Bronchial epithelial cell (primary cell): ENCODE results near the gene CEP295NL. TPM values are rescaled to one million over a fixed set of nuclear protein-coding genes. Genes with fewer than 3 reads are reported as not detected.
"Not testable (repeated sequence)": the region's sequence is repeated elsewhere in the genome, so short reads cannot be mapped to it uniquely, and the experiment has no call there.

Source experiments
- DNase-seq: peaks from one replicate; pipeline ENCODE4 v3.0.0-alpha.2; 2010; ENCODE audit warnings: low read depth
- FAIRE-seq: peaks from 2 replicates; lab custom pipeline; 2011; peaks lifted over from hg19 to GRCh38; lab: Jason Lieb, UNC
- H3K27me3 ChIP-seq: 2 replicates; pipeline ENCODE4 v1.5.1; 2011; ENCODE audit warnings: low read length; ENCODE audit not compliant: control insufficient read depth, insufficient read depth
- H3K36me3 ChIP-seq: 2 replicates; pipeline ENCODE4 v1.5.1; 2011; ENCODE audit warnings: low read length; ENCODE audit not compliant: control insufficient read depth, insufficient read depth
- H3K4me3 ChIP-seq: 2 replicates; pipeline ENCODE4 v1.5.1; 2011; ENCODE audit warnings: mild to moderate bottlenecking, low read depth, low read length, control low read depth
- total RNA-seq: library from RNA; depleted of rRNA; stranded (reverse); fragments of >200 nt; gene quantifications from 2 replicates; pipeline ENCODE4 v1.2.1, GENCODE V29; 2014
- TF ChIP-seq, protein P1 (sequence below): IDR thresholded peaks from 2 replicates; pipeline ENCODE4 v1.5.1; 2011; ENCODE audit warnings: mild to moderate bottlenecking, moderate library complexity, low read length, control low read depth, inconsistent platforms; ENCODE audit not compliant: insufficient read depth, severe bottlenecking

The CEP295NL gene
- total RNA-seq, 1 donor from 2014 or later: 0.26 TPM

DNA sequence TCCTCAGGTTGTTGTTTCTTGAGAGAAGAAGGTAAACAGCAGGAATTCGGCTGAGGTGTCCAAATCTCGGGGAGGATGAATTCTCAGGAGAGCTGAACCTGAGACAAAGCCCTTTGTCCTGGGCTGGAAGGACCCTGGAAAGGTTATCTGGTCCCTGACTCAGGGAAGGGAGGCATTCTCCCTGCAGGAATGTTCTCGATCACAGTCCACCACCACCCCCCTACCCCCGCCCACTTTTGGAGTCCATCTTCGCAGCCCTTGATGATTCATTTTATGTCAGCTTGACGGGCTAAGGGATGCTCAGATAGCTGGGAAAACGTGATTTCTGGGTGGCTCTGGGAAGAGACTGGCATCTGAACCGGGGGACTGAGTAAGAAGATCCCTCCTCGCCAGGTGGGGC lies 1.4 kb upstream of the CEP295NL start:
- no peaks in the 10 kb centered on the region for H3K36me3 ChIP-seq
- H3K27me3 ChIP-seq: peaks cover 5% of the 10 kb centered on the region
- DNase-seq: no peak
- H3K4me3 ChIP-seq: no peak overlapping the region
- no peak for FAIRE-seq
- TF ChIP-seq, protein P1, sequence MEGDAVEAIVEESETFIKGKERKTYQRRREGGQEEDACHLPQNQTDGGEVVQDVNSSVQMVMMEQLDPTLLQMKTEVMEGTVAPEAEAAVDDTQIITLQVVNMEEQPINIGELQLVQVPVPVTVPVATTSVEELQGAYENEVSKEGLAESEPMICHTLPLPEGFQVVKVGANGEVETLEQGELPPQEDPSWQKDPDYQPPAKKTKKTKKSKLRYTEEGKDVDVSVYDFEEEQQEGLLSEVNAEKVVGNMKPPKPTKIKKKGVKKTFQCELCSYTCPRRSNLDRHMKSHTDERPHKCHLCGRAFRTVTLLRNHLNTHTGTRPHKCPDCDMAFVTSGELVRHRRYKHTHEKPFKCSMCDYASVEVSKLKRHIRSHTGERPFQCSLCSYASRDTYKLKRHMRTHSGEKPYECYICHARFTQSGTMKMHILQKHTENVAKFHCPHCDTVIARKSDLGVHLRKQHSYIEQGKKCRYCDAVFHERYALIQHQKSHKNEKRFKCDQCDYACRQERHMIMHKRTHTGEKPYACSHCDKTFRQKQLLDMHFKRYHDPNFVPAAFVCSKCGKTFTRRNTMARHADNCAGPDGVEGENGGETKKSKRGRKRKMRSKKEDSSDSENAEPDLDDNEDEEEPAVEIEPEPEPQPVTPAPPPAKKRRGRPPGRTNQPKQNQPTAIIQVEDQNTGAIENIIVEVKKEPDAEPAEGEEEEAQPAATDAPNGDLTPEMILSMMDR: no peak

DNA sequence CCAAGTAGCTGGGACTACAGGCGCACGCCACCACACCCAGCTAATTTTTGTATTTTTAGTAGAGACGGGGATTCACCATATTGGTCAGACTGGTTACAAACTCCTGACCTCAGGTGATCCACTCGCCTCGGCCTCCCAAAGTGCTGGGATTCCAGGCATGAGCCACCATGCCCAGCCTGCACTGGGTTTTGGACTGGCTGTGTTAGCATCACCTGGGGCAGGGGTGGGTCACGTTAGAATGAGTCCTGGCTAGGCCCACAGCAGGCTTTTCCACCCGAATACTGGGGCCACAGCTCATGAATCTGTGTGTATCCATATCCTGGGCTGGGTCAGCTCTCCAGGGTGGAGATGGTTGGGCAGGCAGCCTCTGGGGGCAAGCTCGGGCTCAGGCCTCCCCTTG lies 770 bp downstream of the CEP295NL start:
- not testable (repeated sequence) for H3K27me3 ChIP-seq, H3K4me3 ChIP-seq, FAIRE-seq, H3K36me3 ChIP-seq, DNase-seq

DNA sequence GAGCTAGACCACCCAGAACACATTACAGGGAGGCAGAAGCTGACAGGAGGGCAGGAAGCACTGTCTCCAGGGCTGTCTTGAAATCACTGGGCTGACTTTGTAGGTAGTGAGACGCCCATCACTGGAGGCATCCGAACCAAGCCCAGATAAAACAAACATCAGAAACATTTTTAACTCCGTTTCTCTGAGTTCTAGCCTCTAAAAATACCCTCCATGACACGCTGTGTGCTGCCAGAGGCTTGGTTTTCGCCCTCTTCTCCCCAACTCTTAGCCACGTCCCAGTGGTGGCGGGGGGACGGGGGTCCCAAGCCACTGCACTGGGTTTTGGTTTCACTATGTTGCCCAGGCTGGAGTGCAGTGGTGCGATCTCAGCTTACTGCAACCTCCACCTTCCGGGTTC lies 1.2 kb downstream of the CEP295NL start:
- FAIRE-seq (no peak), DNase-seq (no peak)
- Histone ChIP-seq H3K27me3 (peaks cover 5% of the 10 kb centered on the region), H3K36me3 (no peaks in the 10 kb centered on the region), H3K4me3 (no peak overlapping the region)
- TF ChIP-seq, protein P1: no peak

DNA sequence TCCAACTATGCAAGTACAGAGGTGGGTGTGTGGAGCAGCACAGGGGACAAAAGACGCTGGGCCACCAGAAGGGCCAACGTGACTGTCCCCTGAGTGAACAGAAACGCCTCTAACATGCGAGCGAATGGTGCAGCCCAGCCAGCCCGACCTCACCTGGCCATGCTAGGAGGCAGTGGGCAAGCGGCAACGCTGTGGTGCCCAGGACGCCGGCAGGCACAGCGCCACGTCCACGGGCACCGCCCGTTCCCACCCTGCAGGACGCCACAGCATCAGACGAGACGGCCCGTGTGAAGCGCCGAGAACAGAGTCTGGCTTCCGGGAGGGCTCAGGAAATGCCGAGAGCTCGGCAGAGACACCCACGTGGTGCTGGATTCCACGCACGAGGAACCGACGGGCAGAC lies 2.2 kb downstream of the CEP295NL start:
- peaks cover 5% of the 10 kb centered on the region for H3K27me3 ChIP-seq
- TF ChIP-seq, protein P1: no peak
- FAIRE-seq: no peak
- DNase-seq: no peak
- H3K4me3 ChIP-seq: no peak overlapping the region
- H3K36me3 ChIP-seq: no peaks in the 10 kb centered on the region

DNA sequence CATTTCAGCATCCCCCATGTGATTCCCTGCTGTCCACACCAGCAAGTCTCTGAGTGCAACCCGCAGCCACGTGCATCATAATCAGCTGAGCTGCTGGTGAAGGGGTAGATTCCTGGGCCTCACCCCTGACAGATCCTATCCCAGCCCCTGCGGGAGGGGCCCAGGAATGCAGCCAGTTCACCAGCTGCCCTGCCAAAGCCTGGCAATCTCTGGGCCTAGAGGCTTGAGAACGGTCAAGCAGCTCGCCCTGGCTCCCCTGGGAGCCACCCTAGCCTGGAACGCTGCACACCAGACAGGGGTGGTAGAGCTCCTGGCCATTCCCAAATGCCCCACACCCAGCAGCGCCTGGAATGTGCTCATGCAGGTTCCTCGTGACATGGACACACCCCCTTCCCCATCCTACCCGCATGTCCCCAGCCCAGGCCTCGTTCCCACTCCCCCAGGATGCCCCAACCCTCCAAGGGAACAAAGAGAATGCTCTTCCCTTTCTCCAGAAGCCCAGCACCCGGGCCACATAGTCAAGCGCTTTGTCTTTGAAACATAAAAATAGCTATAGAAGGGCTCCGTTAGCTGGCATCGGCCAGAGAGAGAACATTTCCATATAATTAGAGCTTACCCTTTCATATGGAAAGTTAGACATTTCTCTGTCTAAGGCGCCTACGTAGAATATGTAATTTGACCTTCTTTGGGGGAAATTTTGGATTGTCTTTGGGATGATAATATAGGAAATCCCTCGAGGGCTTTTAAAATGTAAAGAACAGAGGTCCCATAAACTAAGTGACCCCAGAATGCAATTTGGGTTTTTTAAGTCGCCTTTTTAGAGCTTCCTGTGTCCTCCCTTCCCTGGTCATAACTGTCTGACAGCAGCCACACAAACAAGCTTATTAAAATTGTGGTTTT lies 3.4 kb downstream of the CEP295NL start:
- TF ChIP-seq, protein P1: no peak
- no peak overlapping the region for H3K4me3 ChIP-seq
- no peak for DNase-seq
- H3K27me3 ChIP-seq: peaks cover 5% of the 10 kb centered on the region
- H3K36me3 ChIP-seq: no peaks in the 10 kb centered on the region
- FAIRE-seq: no peak

DNA sequence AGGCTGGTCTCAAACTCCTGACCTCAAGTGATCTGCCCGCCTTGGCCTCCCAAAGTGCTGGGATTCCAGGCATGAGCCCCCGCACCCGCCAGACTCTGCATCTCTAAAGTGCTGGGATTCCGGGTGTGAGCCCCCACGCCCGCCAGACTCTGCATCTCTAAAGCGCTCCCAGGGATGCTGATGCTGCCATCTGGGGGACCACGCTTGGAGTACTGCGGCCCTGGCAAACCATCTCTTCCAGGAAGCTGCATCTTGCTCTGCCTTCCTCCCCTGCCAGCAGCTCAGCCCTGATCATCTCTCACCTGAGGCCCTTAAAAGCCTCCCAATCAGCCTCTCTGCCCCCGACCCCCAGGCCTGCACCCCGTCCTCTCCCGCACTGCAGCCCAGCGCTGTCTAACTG lies 4.1 kb downstream of the CEP295NL start:
- DNase-seq (no peak), FAIRE-seq (no peak)
- Histone ChIP-seq H3K36me3 (no peaks in the 10 kb centered on the region), H3K27me3 (peaks cover 3% of the 10 kb centered on the region), H3K4me3 (no peak overlapping the region)
- TF ChIP-seq, protein P1: no peak
